Activated CD8-positive, alpha-beta memory T cell treated with anti-CD3 and anti-CD28 coated beads, Interleukin-2, amount 50 U/mL, for 24 hours (primary cell): ENCODE measurements around the gene MTUS2.

Experiments
- DNase-seq: peaks from one replicate; pipeline ENCODE4 v3.0.0-alpha.2; 2020; ENCODE audit errors: extremely low read depth

MTUS2 gene

GRCh38 chr13:29397265-29397664, 577.1 kb downstream of the MTUS2 start:
- no peak for DNase-seq

GRCh38 chr13:29402166-29402636, 582.1 kb downstream of the MTUS2 start:
- DNase-seq = no peak

GRCh38 chr13:29405401-29405800, 585.3 kb downstream of the MTUS2 start:
- DNase-seq = no peak

- DNase-seq = no peak
Observed at GRCh38 chr13:29411481-29411880, 591.3 kb downstream of the MTUS2 start.

- DNase-seq = no peak
Observed at GRCh38 chr13:29418026-29418425, 597.9 kb downstream of the MTUS2 start.

- DNase-seq = no peak
Observed at GRCh38 chr13:29421118-29421517, 601.0 kb downstream of the MTUS2 start.

- DNase-seq = no peak
Observed at GRCh38 chr13:29422015-29422414, 601.9 kb downstream of the MTUS2 start.

GRCh38 chr13:29423050-29423449, 602.9 kb downstream of the MTUS2 start:
- DNase-seq = no peak

GRCh38 chr13:29427937-29428309, 607.8 kb downstream of the MTUS2 start:
- no peak for DNase-seq

- DNase-seq = no peak
Observed at GRCh38 chr13:29428310-29429181, 608.4 kb downstream of the MTUS2 start.

- DNase-seq = no peak
Observed at GRCh38 chr13:29429286-29429900, 609.3 kb downstream of the MTUS2 start.

- no peak for DNase-seq
Observed at GRCh38 chr13:29434217-29434945, 614.2 kb downstream of the MTUS2 start.

GRCh38 chr13:29435125-29435911, 615.2 kb downstream of the MTUS2 start:
- DNase-seq = no peak

GRCh38 chr13:29436291-29436690, 616.2 kb downstream of the MTUS2 start:
- DNase-seq = no peak

GRCh38 chr13:29436721-29437280, 616.7 kb downstream of the MTUS2 start:
- no peak for DNase-seq

- DNase-seq = no peak
Observed at GRCh38 chr13:29438769-29439168, 618.6 kb downstream of the MTUS2 start.

- no peak for DNase-seq
Observed at GRCh38 chr13:29439601-29440388, 619.7 kb downstream of the MTUS2 start.

- no peak for DNase-seq
Observed at GRCh38 chr13:29441306-29441705, 621.2 kb downstream of the MTUS2 start.

- no peak for DNase-seq
Observed at GRCh38 chr13:29446016-29446415, 625.9 kb downstream of the MTUS2 start.

- no peak for DNase-seq
Observed at GRCh38 chr13:29448174-29448573, 628.0 kb downstream of the MTUS2 start.

GRCh38 chr13:29449726-29450125, 629.6 kb downstream of the MTUS2 start:
- no peak for DNase-seq
